NCI-H446 (cell line): ENCODE results near the gene OR52R1.
"Not testable (repeated sequence)": the region's sequence is repeated elsewhere in the genome, so short reads cannot be mapped to it uniquely, and the experiment has no call there.

Experiments
- DNase-seq, 2 experiments: peaks; one replicate each; lab custom pipeline; 2025; lab: John Stamatoyannopoulos, UW

OR52R1 gene

GRCh38 chr11:4804280-4804679, at the start of gene OR52R1:
Gene OR52R1 (minus strand): TSS chr11:4804380. CDS start chr11:4804380, 0 bp downstream.
- DNase-seq: no peak

GRCh38 chr11:4851033-4851432, 46.9 kb upstream of the OR52R1 start:
- DNase-seq: no peak

GRCh38 chr11:4848908-4849532, 44.8 kb upstream of the OR52R1 start, which contains the start of gene OR51S1:
Gene OR51S1 (minus strand): TSS chr11:4849208. CDS start chr11:4849208, 0 bp downstream.
- DNase-seq: no peak

GRCh38 chr11:4839851-4840549, 35.8 kb upstream of the OR52R1 start:
- DNase-seq: no peak

- DNase-seq: no peak
These were observed 26.7 kb upstream of the OR52R1 start for GRCh38 chr11:4830909-4831308.

GRCh38 chr11:4830346-4830745, 26.2 kb upstream of the OR52R1 start:
- no peak for DNase-seq

- no peak for DNase-seq
These were observed 22.2 kb upstream of the OR52R1 start for GRCh38 chr11:4826425-4826824.

GRCh38 chr11:4825132-4825531, 21.0 kb upstream of the OR52R1 start:
- DNase-seq: no peak

- DNase-seq: no peak
These were observed 16.8 kb upstream of the OR52R1 start, which contains the start of gene OR51F2 for GRCh38 chr11:4821021-4821420. Gene OR51F2 (plus strand): TSS chr11:4821321. CDS start chr11:4821422, 101 bp downstream.

GRCh38 chr11:4809246-4809645, 5.1 kb upstream of the OR52R1 start:
- DNase-seq: no peak

- DNase-seq: no peak
These were observed 4.3 kb upstream of the OR52R1 start for GRCh38 chr11:4808476-4808875.

GRCh38 chr11:4801316-4801715, 2.9 kb downstream of the OR52R1 start:
- DNase-seq: not testable (repeated sequence)

GRCh38 chr11:4798427-4799183, 5.6 kb downstream of the OR52R1 start:
- no peak for DNase-seq

GRCh38 chr11:4797206-4797605, 7.0 kb downstream of the OR52R1 start:
- DNase-seq: no peak

- DNase-seq: no peak
These were observed 21.7 kb downstream of the OR52R1 start for GRCh38 chr11:4782454-4782853.

- no peak for DNase-seq
These were observed 34.3 kb downstream of the OR52R1 start, which contains the start of gene OR51F1 for GRCh38 chr11:4769838-4770237. Gene OR51F1 (minus strand): TSS chr11:4769938. CDS start chr11:4769938, 0 bp downstream.

- no peak for DNase-seq
These were observed 36.1 kb downstream of the OR52R1 start for GRCh38 chr11:4768094-4768493.

- DNase-seq: no peak
These were observed 37.6 kb downstream of the OR52R1 start for GRCh38 chr11:4766420-4767043.

GRCh38 chr11:4763096-4763495, 41.1 kb downstream of the OR52R1 start:
- DNase-seq: no peak
